Measurements from ENCODE around the gene STK16. TPM values are rescaled to one million over a fixed set of nuclear protein-coding genes. Genes with fewer than 3 reads are reported as not detected.
A peak's percentile ranks its signal among the peaks of the same experiment; 100 is the strongest.

Gene STK16
- total and polyA plus RNA-seq, 2 of the 13 experiments (the other 11 are each of a cell fraction or from before 2014, with no cell fraction given), result 28.0 to 50.9 TPM

DNA sequence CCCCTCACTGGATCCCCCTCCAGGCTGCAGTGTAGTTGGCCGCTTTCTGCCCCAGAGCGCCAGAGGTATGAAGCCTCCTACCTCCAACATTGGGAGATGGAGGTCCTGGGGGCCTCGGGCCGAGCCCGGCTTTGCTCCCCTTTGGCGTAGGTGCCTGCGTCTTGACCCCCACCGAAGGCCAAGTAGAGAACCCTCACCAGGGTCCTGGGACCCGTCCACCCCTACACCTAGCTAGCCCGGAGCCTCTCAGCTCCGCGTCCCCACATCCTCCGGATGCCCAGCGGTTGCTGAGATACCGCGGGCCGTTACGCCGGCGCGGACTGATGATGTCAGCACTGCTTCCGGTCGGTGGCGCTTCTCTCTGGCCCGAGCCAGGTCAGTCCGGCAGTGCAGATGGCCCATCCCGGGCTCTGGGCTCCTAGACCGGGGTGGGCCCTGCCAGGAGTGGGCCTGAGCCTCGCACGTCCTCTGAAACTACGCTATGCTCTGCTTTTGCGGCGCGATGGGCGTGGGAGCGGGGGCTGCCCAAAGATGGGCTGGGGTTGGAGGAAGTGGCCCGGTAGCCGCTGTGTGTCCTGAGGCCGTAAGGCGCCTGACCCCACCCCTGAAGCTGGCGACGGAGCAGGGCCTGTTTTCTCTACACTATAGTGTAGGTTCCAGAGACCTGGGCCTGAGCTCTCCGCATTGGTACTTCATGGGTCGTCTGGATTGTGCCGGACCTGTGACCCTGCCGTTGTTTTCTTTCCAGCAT, at the start of gene STK16, which contains the start of gene GLB1L (continued):
- TF ChIP-seq, protein P1, sequence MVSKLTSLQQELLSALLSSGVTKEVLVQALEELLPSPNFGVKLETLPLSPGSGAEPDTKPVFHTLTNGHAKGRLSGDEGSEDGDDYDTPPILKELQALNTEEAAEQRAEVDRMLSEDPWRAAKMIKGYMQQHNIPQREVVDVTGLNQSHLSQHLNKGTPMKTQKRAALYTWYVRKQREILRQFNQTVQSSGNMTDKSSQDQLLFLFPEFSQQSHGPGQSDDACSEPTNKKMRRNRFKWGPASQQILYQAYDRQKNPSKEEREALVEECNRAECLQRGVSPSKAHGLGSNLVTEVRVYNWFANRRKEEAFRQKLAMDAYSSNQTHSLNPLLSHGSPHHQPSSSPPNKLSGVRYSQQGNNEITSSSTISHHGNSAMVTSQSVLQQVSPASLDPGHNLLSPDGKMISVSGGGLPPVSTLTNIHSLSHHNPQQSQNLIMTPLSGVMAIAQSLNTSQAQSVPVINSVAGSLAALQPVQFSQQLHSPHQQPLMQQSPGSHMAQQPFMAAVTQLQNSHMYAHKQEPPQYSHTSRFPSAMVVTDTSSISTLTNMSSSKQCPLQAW (CRISPR knock-in tag; IDR thresholded peaks at IDR 0.05), result peak; percentile 98
- peak; percentile 86 for TF ChIP-seq TEAD3 (CRISPR knock-in tag; optimal IDR thresholded peaks at IDR 0.05; ENCODE audit: borderline replicate concordance)
- peak; percentile 79; the same call in 1 of the 2 replicates for TF ChIP-seq ESRRA (CRISPR knock-in tag; IDR thresholded peaks at IDR 0.05; ENCODE audit: low read depth)
- TF ChIP-seq, protein P2, sequence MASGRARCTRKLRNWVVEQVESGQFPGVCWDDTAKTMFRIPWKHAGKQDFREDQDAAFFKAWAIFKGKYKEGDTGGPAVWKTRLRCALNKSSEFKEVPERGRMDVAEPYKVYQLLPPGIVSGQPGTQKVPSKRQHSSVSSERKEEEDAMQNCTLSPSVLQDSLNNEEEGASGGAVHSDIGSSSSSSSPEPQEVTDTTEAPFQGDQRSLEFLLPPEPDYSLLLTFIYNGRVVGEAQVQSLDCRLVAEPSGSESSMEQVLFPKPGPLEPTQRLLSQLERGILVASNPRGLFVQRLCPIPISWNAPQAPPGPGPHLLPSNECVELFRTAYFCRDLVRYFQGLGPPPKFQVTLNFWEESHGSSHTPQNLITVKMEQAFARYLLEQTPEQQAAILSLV (CRISPR knock-in tag; IDR thresholded peaks at IDR 0.05; ENCODE audit: borderline replicate concordance), result peak; percentile 99
- peak; percentile 84; the same call in 1 of the 2 replicates for TF ChIP-seq KDM3A (CRISPR knock-in tag; IDR thresholded peaks at IDR 0.05; ENCODE audit: low read depth)
- TF ChIP-seq U2AF1 (optimal IDR thresholded peaks at IDR 0.05; ENCODE audit: low read depth, low read length), result peak; percentile 95
- TF ChIP-seq IRF2 (CRISPR knock-in tag; IDR thresholded peaks at IDR 0.05), result peak; percentile 97
- TF ChIP-seq, protein P3, sequence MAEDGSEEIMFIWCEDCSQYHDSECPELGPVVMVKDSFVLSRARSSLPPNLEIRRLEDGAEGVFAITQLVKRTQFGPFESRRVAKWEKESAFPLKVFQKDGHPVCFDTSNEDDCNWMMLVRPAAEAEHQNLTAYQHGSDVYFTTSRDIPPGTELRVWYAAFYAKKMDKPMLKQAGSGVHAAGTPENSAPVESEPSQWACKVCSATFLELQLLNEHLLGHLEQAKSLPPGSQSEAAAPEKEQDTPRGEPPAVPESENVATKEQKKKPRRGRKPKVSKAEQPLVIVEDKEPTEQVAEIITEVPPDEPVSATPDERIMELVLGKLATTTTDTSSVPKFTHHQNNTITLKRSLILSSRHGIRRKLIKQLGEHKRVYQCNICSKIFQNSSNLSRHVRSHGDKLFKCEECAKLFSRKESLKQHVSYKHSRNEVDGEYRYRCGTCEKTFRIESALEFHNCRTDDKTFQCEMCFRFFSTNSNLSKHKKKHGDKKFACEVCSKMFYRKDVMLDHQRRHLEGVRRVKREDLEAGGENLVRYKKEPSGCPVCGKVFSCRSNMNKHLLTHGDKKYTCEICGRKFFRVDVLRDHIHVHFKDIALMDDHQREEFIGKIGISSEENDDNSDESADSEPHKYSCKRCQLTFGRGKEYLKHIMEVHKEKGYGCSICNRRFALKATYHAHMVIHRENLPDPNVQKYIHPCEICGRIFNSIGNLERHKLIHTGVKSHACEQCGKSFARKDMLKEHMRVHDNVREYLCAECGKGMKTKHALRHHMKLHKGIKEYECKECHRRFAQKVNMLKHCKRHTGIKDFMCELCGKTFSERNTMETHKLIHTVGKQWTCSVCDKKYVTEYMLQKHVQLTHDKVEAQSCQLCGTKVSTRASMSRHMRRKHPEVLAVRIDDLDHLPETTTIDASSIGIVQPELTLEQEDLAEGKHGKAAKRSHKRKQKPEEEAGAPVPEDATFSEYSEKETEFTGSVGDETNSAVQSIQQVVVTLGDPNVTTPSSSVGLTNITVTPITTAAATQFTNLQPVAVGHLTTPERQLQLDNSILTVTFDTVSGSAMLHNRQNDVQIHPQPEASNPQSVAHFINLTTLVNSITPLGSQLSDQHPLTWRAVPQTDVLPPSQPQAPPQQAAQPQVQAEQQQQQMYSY (CRISPR knock-in tag; IDR thresholded peaks at IDR 0.05), result peak; percentile 71; the same call in 1 of the 2 replicates
- peak; percentile 92 for TF ChIP-seq ARHGAP35 (CRISPR knock-in tag; IDR thresholded peaks at IDR 0.05; ENCODE audit: borderline replicate concordance)
- peak; percentile 96 for TF ChIP-seq ARNT2 (CRISPR knock-in tag; IDR thresholded peaks at IDR 0.05; ENCODE audit: low read depth)
- TF ChIP-seq, protein P4, sequence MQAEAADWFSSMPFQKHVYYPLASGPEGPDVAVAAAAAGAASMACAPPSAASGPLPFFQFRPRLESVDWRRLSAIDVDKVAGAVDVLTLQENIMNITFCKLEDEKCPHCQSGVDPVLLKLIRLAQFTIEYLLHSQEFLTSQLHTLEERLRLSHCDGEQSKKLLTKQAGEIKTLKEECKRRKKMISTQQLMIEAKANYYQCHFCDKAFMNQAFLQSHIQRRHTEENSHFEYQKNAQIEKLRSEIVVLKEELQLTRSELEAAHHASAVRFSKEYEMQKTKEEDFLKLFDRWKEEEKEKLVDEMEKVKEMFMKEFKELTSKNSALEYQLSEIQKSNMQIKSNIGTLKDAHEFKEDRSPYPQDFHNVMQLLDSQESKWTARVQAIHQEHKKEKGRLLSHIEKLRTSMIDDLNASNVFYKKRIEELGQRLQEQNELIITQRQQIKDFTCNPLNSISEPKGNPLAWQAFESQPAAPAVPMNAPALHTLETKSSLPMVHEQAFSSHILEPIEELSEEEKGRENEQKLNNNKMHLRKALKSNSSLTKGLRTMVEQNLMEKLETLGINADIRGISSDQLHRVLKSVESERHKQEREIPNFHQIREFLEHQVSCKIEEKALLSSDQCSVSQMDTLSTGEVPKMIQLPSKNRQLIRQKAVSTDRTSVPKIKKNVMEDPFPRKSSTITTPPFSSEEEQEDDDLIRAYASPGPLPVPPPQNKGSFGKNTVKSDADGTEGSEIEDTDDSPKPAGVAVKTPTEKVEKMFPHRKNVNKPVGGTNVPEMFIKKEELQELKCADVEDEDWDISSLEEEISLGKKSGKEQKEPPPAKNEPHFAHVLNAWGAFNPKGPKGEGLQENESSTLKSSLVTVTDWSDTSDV (CRISPR knock-in tag; IDR thresholded peaks at IDR 0.05), result 0 out of 2 replicates have a peak, but pooled peaks have one; percentile 71
- peak; percentile 72; the same call in 1 of the 2 replicates for TF ChIP-seq ZSCAN29 (CRISPR knock-in tag; conservative IDR thresholded peaks at IDR 0.05)
- TF ChIP-seq RAD21 (CRISPR knock-in tag; IDR thresholded peaks at IDR 0.05), result peak; percentile 44
- TF ChIP-seq THAP11 (CRISPR knock-in tag; IDR thresholded peaks at IDR 0.05), result peak; percentile 93
- TF ChIP-seq, protein P5, sequence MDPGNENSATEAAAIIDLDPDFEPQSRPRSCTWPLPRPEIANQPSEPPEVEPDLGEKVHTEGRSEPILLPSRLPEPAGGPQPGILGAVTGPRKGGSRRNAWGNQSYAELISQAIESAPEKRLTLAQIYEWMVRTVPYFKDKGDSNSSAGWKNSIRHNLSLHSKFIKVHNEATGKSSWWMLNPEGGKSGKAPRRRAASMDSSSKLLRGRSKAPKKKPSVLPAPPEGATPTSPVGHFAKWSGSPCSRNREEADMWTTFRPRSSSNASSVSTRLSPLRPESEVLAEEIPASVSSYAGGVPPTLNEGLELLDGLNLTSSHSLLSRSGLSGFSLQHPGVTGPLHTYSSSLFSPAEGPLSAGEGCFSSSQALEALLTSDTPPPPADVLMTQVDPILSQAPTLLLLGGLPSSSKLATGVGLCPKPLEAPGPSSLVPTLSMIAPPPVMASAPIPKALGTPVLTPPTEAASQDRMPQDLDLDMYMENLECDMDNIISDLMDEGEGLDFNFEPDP (CRISPR knock-in tag; conservative IDR thresholded peaks at IDR 0.05), result no peak
- TF ChIP-seq ZNF24 (IDR thresholded peaks at IDR 0.05), result no peak
